T-helper 2 cell (primary cell): Measurements from ENCODE around the gene RAPGEF6.
"Not testable (repeated sequence)": the region's sequence is repeated elsewhere in the genome, so short reads cannot be mapped to it uniquely, and the experiment has no call there.

Source experiments
- DNase-seq, 5 experiments: peaks; one replicate each; pipeline versions ENCODE4 v3.0.0 to v3.0.0-alpha.2; 2012 to 2022

The RAPGEF6 gene

DNA sequence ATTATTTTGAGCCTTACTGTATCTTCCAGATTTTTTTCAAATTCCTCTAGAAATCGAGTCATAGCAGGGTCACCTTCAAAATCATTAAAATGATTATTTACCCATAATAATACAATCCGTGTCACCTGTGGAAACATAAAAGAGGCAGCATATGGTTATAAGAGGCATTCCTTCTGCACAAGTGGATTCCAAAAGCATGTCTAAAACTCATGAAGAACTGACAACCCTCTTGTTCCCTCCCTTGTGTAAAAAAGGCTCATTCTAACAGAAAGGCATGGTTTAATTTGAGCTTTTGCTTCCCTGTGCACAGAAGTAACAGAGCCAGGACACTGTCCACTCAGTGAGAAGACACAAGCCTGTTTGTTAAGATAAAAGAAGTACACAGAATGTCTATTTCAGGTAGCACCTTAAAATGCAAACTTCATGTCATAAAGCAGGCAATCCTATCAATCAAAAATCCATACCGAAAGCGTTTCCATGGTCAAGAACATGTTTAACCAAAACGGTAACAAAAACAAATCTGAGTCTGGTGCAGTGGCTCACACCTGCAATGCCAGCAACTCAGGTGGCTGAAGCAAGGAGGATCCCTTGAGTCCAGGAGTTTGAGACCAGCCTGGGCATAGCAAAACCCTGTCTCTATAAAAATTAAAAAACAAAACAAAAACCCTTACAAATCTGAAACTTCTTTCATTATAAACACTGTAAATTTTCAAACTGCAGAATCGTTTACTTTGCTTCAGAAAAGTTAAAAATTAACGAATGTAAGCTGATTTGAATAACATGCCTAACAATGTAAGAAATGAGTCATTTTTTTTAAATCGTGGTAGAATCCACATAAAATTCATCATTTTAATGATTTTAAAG, 139.3 kb downstream of the RAPGEF6 start:
- no peak for DNase-seq

GRCh38 chr5:131491749-131492148, 143.3 kb downstream of the RAPGEF6 start:
- no peak for DNase-seq

GRCh38 chr5:131488463-131488862, 146.6 kb downstream of the RAPGEF6 start:
- peak in 1 of 5 experiments; percentile 75 for DNase-seq

DNA sequence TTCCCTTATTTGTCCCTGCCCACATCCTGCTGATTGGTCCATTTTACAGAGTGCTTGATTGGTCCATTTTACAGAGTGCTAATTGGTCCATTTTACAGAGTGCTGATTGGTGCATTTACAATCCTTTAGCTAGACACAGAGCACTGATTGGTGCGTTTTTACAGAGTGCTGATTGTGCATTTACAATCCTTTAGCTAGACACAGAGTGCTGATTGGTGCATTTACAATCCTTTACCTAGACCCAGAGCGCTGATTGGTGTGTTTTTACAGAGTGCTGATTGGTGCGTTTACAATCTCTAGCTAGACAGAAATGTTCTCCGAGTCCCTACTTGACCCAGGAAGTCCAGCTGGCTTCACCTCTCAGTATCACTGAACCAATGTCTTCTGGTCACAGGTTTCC, 147.7 kb downstream of the RAPGEF6 start:
- not testable (repeated sequence) for DNase-seq

- DNase-seq: peak in 1 of 5 experiments; percentile 36
Observed at GRCh38 chr5:131482617-131483016, 152.4 kb downstream of the RAPGEF6 start.

DNA sequence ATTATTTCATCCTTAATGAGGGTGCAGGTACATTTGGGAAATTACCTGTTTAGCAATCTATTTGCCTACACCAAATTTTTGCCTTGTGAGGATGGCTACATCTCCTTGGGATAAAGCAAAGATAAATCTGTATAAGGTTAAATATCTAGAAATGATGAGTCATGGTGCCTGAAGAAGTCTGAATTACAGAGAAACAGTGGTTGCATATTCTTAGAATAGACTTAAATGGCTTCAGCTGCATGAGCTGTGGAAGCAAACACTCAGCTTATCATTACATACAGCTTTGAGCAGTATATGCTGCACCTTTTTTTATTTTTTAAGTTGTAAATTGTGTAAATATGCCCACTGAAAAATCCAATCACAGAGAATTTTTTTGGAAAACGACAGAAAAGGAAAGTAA, 153.5 kb downstream of the RAPGEF6 start:
- DNase-seq: peak in 1 of 5 experiments; percentile 10

DNA sequence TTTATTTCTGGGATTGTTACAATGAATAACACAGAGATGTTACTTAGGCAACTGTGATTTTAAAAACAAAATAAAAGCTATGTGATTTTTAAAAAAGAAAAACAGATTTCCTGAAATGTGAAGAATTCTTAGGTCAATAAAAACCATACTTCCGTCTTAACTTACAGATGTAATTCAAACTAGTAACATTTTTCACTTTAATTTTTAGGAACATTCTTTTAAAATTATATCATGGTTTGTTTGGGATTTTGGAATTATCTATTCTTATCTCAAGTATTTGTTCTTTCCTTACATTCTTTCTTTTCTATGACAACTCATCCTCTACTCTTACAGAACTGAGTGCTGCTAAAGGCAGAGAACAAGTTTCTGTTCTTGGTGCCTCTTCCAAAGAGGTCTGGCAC, 159.5 kb downstream of the RAPGEF6 start:
- no peak for DNase-seq

DNA sequence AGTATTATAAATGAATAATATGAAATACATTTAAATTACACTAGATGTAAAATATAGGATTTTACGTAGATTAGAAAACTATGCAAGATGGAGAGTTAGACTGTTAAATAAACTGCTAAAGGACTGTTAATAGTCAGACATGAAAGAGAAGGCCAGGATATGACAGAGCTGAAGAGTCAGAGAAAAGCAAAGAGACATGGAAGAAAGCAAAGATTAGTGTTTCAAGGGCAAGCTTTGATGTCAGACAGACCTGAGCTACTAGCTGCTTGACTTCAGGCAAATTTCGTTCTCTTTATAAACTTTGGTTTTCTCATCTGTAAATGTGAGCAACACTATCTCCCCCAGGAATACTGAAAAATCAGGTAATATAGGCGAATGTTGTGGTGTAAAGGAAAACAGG, 161.3 kb downstream of the RAPGEF6 start:
- no peak for DNase-seq

- DNase-seq: peak in 1 of 5 experiments; percentile 8
Observed at GRCh38 chr5:131466171-131466766, 168.8 kb downstream of the RAPGEF6 start.

DNA sequence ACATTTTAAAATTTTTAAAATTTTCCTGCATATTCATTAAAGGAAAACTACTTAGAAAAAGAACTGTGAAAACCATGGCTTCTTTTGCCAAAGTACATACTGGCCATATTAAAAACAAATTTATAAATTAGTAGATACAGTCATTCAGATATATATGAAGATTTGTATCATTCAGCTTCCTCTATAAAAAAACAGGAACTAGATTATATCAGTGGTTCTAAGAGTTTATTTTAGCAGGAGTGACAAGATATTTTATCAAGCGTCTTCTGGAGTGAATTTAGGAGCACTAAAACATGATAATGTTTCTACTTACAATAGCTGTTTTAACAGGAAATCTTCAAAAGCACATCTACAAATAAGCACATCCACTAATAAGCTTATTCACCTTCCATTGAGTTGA, 171.4 kb downstream of the RAPGEF6 start:
- DNase-seq: no peak

GRCh38 chr5:131462454-131462853, 172.6 kb downstream of the RAPGEF6 start:
- DNase-seq: no peak

DNA sequence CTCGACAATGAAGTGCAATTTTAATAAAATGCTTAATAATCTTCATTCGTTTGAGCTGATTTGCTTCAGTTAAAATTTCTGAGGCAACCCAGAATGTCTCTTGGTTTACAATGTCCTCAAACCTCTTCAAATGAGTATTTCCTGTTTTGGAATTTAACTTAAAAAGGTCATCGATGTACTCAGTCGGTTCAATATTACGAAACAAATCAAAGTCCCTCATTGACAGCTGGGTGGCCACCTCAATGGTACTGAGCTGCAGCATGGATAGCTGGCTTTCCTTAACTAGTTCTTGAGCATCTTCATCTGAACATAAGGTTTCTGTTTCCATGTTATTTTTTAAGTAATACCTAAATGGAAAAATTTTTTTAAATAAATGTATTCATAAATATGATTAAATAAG, 173.3 kb downstream of the RAPGEF6 start:
- no peak for DNase-seq

DNA sequence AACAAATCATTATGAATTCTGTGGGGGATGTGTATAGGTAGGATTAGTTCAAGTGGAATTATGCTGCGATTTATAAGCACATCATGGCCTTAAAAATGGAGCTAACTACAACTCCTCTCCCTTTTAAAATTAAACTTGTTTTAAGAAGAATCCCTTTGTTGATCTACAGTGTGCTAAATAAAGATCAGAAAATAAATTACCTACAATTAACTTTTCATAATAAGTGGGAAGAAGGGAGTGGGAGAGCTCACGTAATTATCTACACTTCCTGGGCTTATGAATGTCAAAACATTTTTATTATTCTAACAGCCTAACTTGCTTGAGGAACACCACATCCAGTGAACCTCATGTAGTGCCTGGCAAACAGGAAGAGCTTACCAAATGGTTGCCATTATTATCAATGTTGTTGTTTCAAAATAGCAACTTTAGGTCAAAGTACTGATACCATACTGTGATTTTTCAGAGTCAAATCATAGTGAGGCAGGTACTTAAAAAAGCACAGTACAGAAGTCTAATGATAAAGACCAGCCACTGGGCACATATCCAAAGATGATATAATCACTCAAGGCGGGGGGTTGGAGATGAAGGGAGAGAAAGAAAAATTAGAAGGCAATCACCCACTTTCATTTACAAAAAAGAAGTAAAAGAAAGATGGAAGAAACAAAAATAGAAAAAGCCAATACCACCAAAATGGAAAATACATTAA, 174.0 kb downstream of the RAPGEF6 start:
- no peak for DNase-seq

DNA sequence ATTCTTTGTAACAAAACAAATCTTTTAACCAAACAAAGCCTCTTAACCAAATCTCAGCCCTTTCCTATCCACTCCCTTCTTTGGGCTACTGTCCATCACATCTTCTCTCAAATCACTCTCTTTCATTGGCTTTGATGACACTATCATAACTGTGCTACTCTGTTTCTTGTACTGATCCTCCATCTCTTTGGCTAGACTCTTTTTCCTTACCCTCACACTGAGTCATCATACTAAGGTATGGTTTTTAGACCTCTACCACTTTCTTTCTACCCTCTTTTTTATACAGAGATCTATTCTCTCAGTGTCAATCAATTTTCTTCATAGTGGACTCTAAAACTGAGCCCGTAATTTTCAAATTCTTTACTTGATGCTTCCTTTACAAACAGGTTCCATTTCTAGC, 174.9 kb downstream of the RAPGEF6 start:
- DNase-seq: no peak

GRCh38 chr5:131459216-131459615, 175.8 kb downstream of the RAPGEF6 start:
- DNase-seq: no peak

DNA sequence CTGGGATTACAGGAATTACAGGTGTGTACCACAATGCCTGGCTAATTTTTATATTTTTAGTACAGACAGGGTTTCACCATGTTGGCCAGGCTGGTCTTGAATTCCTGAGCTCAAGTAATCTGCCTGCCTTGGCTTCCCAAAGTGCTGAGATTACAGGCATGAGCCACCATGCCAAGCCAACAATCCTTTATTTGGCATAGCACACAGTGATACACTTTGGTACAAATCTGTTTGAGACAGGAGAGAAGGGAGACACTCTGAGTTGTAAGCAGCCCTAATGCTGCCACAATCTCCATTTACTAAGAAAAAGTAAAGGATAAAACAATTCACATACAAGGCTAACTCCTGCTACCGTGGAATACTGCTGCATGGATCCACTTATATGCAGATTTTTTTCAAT, 177.8 kb downstream of the RAPGEF6 start:
- DNase-seq: no peak

DNA sequence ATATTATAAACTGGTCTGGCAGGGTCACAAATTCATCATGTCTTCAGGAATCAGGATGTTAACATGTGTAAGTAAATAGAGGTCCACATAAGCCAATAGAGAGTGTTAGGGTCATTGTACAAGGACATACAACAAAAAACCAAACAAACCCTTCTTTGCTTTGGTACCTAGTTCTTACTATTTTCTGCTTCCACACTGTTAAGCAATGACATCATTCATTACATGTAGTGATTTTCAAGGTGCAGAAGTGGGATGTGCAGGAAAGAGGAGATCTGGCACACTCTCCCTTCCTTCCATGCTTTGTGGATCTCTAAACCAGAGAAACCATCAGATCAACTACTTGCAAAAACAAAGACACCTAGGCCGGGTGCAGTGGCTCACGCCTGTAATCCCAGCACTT, 184.1 kb downstream of the RAPGEF6 start:
- no peak for DNase-seq

DNA sequence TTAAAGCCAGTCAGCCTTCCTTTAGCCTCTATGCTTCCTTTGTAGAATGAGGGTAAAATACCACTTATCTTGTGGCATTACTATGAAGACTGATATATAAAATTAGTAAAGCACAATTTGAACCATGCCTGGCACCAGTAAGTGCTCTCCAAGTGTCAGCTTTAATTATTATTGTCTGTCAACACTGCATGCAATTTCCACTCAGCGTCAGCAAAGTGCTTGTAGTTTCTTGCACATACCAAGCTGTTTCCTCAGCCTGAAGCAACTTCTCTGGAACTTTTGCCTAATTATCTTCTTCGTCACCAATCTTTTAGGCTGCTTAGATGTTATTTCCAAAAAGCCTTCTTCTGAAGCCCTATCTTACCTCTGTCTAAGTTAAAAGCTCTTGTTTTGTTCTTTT, 193.8 kb downstream of the RAPGEF6 start:
- DNase-seq: no peak

GRCh38 chr5:131436081-131436480, 198.9 kb downstream of the RAPGEF6 start:
- no peak for DNase-seq

GRCh38 chr5:131433109-131433508, 201.9 kb downstream of the RAPGEF6 start:
- DNase-seq: no peak

GRCh38 chr5:131431794-131432193, 203.2 kb downstream of the RAPGEF6 start:
- no peak for DNase-seq

GRCh38 chr5:131430794-131431193, 204.2 kb downstream of the RAPGEF6 start:
- DNase-seq: no peak

GRCh38 chr5:131426011-131426410, 209.0 kb downstream of the RAPGEF6 start:
- no peak for DNase-seq

DNA sequence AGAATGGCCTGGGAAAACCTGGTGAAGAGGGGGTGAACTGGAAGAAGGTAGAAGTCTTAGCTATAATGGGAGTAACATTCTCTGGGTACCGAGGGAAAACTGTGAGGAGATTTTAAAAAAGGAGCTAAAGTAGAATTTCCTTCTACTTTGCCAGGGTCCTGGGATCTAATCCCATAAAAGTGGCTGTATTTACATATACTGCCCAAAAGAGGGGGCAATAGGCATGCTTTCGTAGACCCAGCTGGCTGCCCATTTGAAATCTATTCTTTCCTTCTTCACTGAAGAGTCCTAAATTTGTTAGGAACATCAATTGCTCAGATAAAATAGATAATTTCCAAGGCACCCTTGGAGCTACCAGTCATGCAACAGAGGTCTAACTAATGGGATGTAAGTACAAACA, 212.0 kb downstream of the RAPGEF6 start:
- DNase-seq: no peak
